HUDEP-2 (cell line): ENCODE results near the gene RPL34.
"Not testable (repeated sequence)": the region's sequence is repeated elsewhere in the genome, so short reads cannot be mapped to it uniquely, and the experiment has no call there.

Source experiments
- DNase-seq, 76 experiments: peaks; one replicate each; lab custom pipeline; 2025; ENCODE audit not compliant: unreplicated experiment in 76 of 76; lab: John Stamatoyannopoulos, UW

RPL34 gene

DNA sequence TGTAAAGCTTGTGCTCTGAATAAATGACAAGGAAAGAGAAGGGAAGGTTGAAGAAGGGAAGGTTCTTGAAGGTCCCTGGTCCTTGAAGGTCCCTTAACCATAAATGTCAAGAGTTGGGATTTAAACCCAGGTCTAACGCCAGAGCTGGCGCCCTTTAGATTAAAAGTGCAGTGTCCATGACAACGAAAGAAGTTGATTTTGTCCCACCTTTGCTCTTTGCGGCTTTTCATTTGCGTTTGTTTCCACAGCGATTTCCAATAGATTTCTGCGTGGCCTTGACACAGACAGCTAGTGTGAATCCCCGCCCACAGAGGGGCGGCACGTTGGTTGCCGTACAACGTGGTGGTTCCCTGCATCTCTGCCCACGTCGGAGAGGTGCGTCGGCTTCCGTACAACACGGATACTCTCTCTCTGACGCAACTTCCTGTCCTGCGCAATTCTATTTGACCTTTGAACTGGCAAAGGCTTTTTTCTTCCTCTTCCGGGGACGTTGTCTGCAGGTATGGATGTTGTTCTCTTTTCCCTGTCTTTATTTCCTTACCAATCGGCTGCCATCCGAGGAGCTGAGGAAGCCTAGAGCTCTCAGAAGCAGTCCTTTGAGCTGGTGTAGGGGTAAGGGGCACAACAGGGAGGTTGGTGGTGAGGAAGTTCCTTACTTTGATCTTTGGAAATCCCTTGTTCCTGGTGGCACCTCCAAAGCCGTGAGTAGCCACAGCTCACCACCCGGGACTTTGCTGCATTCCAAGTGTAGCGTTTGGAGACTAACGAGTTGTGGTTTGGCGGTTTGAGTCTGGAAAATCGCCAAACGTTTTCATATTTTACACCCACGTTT is at the start of gene RPL34:
TSS of gene RPL34 (plus strand) at position 476 of the 832 bp plus-strand sequence. CDS start 1,384 bp downstream, outside the sequence.
- DNase-seq: peak in 75 of 76 experiments; percentile 48 to 97 (median 92)

DNA sequence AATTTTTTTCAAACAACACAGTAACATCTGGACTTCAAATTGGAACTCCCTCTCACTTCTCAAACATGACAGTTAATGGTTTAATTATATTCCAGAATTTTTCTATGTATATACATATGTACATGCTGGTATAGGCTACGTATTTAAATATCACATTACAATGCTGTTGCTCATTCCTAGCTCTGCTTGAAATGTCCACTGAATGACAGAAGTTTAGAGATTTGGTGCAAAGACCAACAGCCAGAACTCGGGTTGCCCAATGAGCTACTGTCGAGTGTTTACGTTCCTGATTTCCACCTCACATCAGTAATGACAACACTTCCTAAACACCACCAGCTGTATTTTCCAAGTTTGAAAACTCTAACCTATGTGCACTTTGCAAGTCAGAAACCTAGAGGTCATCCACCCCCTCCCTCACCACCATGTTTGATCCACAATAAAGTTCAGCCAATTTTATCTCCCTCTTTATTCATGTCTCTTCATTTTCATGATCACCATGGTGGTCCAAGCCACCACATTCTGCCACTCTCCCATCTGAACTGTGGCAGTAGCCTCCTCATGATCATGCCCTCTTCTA is 49.3 kb upstream of the RPL34 start:
- no peak for DNase-seq

DNA sequence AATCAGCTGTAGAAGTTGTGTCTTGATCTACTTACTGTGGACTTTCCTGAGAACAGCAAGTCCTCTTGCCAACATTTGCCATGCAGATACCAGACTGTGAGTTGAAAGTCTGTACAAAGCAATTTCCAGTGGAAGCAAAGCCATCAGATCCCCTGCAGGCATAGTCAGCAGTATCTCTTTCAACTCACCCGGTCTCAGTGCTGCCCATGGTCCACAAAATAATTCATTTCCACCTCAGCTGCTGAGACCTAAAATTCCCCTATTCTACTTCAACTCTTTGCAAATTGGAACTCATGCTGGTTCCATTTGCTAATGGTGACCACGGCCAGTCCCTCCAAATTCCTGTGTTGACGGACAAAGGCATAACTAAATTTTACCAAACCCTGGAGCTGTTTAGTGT is 46.0 kb upstream of the RPL34 start:
- DNase-seq: no peak

DNA sequence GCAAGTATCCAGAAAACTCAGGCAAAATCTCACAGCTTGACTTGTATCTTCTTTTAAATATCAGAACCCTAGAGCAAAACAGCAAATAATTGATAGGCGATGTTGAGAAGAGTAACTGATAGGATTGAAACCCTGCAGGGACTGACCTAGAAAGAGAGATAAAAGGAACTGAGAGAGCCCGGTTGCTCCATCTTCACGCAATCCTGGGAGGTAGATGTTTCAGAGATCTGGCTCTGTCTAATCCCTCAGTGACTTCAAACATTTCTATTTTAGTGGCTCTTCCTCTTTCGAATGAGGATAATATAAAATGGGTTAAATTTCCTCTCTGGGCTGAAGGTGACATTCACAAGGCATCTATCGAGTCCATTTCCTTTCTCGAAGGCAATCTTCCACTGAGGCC is 39.3 kb upstream of the RPL34 start:
- DNase-seq: no peak

DNA sequence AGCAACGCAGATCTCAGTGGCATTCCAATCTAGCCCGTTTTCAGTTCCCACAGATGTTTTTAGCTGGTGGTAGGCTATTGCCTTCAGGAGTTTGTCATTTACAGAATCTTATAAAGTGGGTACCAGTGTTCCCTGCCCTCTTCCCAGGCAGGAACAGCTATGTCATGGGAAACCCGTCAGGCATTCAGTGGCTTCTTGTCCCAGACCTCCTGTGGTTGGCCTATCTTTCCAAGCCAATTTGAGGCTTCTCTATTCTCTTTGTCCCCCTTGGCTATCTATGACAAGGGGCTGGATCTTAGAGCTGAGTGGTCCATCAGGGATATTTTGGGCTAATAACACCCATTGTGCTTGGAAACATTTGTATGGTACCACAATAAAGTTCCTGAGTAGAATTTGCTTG is 33.6 kb upstream of the RPL34 start:
- DNase-seq: no peak

DNA sequence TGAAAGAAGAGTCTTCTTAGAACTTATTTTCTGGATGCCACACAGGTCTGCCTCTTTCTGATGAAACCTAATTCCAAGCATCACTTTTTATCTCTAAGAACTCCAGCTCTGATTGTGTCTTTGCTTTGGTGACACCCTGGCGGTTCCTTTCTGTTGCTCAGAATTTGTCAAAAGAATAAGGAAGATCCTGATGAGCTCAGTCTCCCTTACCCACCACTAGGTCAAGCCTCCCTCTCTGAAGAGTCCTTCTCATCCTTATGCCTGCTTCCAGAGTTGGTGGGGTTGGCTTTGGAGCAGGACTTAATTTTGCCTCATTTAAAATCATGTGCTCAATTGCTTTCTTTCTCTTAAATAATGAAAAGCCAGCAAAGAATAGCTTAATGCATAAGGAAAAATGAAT is 31.5 kb upstream of the RPL34 start:
- DNase-seq: no peak

DNA sequence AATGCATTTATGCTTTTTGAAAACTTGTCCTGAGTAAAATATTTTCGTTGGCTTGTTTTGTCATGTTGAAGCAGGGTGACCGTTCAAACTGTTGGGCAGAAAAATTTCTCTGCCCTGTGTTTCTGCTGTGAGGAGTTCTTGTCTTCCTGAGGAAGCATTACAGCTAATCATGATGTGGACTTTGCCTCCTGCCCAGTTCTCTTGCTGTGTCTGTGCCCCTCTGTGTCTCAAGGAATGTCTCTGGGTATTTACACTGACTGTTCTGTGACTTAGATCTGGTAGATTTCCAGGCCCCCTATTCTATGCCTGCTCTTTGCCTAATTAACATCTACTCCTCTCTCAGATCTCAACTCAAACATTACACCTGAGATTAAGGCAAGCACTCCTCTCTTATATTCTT is 30.4 kb upstream of the RPL34 start:
- no peak for DNase-seq

DNA sequence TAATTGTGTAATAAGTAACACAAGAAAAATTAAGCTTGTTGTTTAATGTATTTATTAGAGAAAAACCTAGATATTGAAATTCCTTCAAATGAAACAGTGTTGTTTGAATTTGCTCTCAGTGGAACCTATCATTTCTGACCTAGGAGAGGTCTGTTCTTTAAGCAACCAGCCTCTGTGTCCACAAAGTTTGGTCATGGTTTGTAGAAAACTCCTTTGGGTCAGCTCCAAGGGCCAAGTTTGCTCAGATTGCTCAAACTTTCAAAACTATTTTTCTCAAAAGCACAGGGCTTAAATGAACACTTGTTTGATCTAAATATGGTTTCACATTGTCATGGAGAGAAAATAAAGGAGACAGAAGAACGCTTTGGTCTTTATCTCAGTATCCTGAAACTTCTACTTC is 29.6 kb upstream of the RPL34 start:
- DNase-seq: no peak

DNA sequence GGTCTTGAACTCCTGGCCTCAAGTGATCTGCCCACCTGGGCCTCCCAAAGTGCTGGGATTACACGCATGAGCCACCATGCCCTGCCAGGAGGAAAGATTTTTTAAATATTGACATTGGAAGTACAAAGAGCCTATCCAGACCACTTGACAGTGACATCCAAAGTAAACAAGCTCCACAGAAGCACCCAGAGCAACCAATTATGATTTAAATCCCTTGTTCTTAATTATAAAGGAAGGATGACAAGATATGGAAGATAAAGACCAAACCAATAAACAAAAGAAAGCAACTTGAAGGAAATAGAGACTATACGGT is 27.7 kb upstream of the RPL34 start:
- no peak for DNase-seq

DNA sequence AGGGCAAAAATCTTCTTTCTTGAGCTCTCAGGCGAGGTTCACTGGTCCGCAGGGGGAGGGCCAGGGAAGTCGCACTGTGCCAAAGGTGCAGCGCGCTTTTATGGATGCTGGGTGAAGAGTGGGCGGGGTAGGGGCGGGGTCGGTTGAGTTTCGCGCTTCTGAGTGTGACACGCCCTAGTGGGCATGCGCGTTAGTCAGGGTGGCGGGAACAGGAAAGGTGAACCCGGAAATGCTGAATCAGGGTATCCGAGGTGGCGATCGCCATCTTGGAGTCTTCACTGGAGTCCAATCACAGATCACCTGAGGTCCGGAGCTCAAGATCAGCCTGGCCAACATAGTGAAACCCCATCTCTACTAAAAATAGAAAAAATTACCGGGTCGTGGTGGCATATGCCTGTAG is 26.1 kb upstream of the RPL34 start:
- DNase-seq: not testable (repeated sequence)

DNA sequence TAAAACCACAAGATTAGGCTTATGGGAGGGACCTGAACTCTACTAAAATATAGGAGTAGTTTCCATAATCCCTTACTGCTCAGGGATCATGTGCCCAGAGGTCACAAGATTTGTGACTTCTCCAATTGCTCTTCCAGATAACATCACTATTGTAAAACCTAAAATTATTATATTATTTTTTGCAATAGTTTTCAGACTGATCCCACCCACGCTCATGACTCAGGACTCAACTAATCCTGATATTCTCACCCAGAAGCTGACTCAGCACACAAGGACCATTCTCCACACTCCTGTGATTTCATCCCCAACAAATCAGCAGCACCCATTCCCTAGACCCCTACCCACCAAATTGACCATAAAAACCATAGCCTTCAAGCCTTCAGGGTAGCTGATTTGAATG is 24.0 kb upstream of the RPL34 start:
- no peak for DNase-seq

DNA sequence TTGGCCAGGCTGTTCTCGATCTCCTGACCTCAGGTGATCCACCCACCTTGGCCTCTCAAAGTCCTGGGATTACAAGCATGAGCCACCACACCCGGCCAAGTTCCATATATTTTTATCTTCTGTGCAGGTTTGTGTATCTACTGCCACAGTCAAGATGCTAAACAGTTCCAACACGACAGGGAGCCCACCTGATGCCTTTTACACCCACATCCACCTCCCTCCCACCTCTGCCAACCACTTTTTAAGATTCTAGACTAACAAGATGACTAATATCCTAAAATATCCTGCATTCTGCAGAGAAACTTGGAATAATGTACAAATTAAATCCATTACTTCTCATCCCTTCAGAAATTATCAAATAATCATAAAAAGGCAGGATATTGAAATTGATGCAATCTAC is 19.3 kb upstream of the RPL34 start:
- no peak for DNase-seq

DNA sequence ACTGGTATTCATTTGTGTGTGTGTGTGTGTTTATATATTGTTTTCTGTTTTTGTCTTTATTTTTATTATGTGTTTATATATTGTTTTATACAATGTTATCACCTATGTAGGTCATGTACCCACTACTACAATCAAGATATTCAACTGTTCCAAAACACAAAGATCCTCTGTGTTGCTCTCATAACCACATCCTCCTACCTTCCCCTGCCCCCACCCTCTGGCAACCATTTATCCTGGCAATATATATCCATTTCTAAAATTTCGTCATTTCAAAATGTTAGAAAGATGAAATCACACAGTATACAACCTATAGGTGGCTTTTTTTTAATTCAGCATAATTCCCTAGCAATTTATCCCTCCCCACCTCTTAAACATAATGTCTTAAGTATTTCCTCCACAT is 18.8 kb upstream of the RPL34 start:
- no peak for DNase-seq

DNA sequence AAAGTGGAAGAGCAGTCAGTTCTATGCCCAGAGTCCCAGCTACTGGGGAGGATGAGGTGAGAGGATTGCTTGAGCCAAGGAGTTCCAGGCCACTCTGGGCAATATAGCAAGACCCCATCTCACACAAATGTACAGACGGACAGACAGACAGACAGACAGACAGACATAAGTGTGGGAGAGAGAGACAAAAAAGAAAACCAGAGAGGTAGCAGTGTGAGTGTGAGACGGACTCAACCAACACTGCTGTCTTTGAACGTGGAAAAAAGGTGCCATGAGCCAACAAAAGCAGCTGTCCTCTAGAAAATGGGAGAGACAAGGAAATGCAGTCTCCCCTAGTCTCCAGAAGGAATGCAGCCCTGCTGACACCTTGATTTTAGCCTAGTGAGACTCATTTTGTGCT is 18.2 kb upstream of the RPL34 start:
- no peak for DNase-seq

DNA sequence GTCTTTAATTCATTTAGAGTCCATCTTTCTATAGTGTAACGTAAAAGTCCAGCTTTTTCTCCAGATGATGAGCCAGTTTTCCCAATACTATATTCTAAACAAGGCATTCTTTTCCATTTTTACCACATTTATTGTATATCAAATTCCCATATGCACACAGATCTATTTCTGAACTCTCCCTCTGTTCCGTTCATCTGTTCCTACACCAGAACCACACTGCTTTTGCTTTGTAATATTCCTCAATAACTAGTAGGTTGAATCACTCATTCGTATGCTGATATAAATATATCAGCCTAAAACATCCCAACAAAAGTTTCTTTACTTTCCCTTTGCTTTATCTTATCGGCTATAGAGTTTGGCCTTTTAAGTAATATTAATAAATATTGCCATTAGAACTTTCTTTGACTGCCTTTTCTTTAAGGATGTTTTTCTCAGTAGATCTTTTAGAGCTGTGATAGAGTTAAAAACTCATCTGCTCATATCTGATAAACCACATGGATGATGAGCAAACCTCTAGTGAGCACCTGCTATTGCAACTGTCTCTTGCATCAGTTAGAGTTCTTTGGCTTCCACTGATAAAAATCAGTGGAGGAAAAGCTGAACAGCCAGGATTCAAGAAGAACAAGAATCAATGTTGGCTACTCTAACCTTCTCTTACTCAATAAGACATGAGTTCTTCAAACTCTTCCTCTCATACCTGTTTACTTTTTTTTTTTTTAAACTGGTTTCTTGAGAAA is 13.1 kb upstream of the RPL34 start:
- no peak for DNase-seq

DNA sequence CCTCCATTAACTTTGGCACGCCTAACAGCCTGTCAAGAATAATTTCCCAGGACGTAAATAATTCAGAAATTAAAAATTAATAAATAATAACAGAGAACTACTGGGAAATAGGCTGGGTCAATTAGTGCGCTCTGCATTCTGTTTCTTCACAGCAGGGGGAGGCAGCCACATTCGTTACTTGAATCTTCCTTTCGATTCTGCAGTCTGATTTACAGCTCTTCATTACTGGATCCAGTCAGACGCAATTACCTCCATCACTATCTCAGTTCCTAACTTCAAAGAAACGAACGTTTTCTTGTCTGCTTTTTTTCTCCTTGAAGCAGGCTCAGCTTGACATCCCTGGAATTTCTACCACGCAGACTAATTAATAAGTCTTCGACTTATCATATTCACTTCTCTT is 9.0 kb upstream of the RPL34 start:
- DNase-seq: no peak

DNA sequence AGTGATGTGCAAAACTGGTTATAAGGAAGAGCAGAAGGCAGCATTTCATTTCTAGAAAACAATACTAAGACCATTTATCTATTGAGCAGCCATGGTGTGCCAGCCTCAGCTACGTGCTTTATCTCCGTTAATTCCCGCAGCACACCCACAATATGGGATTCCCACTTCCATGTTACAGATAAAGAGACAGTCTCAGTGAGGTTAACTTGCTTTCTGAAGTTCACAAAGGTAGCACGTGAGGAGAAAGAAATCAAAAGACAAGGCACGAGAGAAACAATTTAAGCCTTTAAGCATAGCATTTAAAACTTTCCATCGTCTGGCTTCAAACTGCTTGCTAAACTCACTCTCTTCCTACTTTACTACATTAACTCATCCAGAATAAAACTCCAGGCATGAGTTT is 8.0 kb upstream of the RPL34 start:
- no peak for DNase-seq

DNA sequence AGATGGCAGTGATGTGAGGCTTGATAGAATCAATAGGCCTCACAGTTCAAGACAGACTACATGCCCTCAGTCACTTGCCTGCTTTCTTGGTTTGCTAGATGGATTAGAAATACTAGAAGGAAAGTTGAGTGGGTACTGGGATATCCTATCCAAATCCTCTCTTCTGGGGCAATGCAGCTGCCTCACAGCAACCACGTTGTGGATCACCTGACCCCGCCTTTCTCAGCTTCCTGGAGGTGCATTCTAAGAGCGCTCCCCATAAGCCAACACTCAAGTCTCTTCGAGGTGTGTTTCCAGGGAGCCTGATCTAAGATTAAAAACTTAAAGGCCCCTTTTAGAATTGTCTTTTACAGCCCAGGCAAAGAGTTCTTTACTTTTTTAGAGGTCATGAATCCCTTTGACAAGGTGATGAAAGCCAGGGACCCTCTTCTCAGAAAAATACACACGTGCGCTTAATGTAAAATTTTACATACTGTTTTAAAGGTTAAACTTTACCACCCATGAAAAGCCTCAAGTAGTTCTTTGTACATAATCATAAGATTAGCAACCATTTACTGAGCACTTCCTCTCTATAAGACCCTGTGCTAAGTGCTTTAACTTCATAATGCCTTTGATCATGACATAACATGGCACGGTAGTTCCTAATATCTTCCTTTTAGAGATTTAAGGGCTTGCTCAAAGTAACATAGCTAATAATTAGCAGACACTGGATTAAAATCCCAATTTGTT is 840 bp upstream of the RPL34 start:
- no peak for DNase-seq

DNA sequence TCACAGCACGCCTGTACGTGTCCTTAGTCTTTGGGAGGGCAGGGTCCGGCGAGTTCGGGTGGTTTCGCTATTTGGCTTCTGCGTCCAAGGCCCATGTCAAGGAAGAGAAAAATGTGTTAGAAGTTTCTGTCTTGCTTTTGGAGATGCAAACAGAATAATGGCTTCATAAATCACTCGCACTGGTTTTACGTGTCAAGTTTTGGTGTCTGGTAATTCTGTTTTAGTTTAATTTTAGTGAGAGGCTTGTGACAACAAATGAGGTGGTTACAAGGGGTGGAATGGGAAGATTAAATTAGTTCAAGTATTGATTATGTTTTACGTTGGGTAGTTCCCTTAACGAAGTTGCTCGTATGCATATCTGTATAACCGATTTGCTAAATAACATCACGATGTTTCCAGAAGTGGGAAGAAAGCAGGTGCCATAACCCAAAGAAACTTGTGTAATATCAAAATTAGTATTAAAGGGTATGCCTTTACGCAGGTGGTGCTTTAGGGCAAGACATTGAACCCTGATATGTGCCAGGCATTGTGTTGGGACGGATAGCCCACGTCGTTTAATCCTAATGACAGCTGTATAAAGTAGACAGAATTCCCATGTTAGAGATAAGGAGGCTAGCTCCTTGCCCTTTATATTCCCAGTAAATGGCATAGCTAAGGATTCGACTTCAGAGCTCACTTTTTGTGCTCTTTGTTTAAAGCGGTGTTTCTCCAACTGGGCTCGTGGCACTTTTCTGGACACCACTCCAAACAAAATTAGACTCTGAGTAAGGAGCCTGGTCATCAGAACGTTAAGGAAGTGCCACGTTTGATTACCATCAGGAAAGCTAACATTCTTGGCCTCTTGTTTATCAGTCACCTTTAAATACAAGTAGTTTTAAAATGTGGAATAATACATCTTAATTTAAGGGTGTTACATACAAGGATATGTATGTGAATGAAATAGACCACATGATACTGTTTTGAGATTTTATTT is 843 bp downstream of the RPL34 start:
- no peak for DNase-seq

DNA sequence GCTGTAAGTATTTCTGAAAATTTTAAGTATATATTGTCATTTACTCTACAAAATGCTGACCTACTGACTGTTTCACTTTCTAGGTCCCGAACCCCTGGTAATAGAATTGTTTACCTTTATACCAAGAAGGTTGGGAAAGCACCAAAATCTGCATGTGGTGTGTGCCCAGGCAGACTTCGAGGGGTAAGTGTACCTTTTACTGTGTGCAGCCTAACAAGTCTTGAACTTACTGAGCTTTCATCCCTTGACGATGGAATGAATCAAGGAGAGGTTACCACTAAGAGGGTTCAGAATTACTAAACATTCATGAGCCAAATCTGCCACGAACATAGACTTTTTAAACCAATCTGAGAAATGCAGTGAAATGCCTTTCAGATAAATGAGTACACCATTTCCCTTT is 1.6 kb downstream of the RPL34 start:
- no peak for DNase-seq
